Stimulated activated CD4-positive, alpha-beta T cell treated with anti-CD3 and anti-CD28 coated beads, Interleukin-4, amount 100 ng/mL, for 4 hours (primary cell): ENCODE data around the gene LCOR.
"Not testable (repeated sequence)": the region's sequence is repeated elsewhere in the genome, so short reads cannot be mapped to it uniquely, and the experiment has no call there.

Experiments used
- DNase-seq, 2 experiments: peaks; one replicate each; pipeline ENCODE4 v3.0.0-alpha.2; 2020

LCOR gene

GRCh38 chr10:96831867-96832720 is at the start of gene LCOR:
TSS of gene LCOR (plus strand) at chr10:96832298. CDS start at chr10:96949058, 116,760 bp downstream.
- peak; percentile 78 to 80 for DNase-seq

GRCh38 chr10:96784253-96784652 is 47.8 kb upstream of the LCOR start:
- DNase-seq = no peak

GRCh38 chr10:96789571-96790108 is 42.5 kb upstream of the LCOR start:
- no peak for DNase-seq

GRCh38 chr10:96791902-96792301 is 40.2 kb upstream of the LCOR start:
- no peak for DNase-seq

- no peak for DNase-seq
These were observed 37.0 kb upstream of the LCOR start for GRCh38 chr10:96794836-96795733.

GRCh38 chr10:96797485-96797884 is 34.6 kb upstream of the LCOR start:
- no peak for DNase-seq

- no peak for DNase-seq
These were observed 28.8 kb upstream of the LCOR start for GRCh38 chr10:96803288-96803664.

GRCh38 chr10:96814264-96814663 is 17.8 kb upstream of the LCOR start:
- no peak for DNase-seq

GRCh38 chr10:96818971-96819370 is 13.1 kb upstream of the LCOR start:
- DNase-seq = not testable (repeated sequence)

- DNase-seq = no peak
These were observed 11.3 kb upstream of the LCOR start for GRCh38 chr10:96820765-96821164.

GRCh38 chr10:96826438-96826837 is 5.7 kb upstream of the LCOR start:
- DNase-seq = no peak

GRCh38 chr10:96828609-96829008 is 3.5 kb upstream of the LCOR start:
- no peak for DNase-seq

- DNase-seq = no peak
These were observed 2.9 kb upstream of the LCOR start for GRCh38 chr10:96829029-96829773.

- DNase-seq = peak; percentile 63 to 79
These were observed 1.4 kb upstream of the LCOR start for GRCh38 chr10:96830511-96831199.

GRCh38 chr10:96831200-96831866 is 765 bp upstream of the LCOR start:
- DNase-seq = no peak

GRCh38 chr10:96832721-96833219 is 672 bp downstream of the LCOR start:
- DNase-seq = peak; percentile 83 to 88

GRCh38 chr10:96833220-96834001 is 1.3 kb downstream of the LCOR start:
- DNase-seq = peak in 1 of 2 experiments; percentile 4

GRCh38 chr10:96834120-96834519 is 2.0 kb downstream of the LCOR start:
- DNase-seq = no peak

- DNase-seq = no peak
These were observed 3.8 kb downstream of the LCOR start for GRCh38 chr10:96835899-96836298.

GRCh38 chr10:96838529-96838928 is 6.4 kb downstream of the LCOR start:
- no peak for DNase-seq
